HepG2 (cell line): Measurements from ENCODE around the gene ZG16. TPM values are rescaled to one million over a fixed set of nuclear protein-coding genes. Genes with fewer than 3 reads are reported as not detected.

Source experiments
- DRAP1 ChIP-seq: IDR thresholded peaks from 2 replicates; pipeline ENCODE4 v1.6.1; 2016; ENCODE audit warnings: missing genetic modification reagents, missing compliant biosample characterization
- GZF1 ChIP-seq: sonication (generic); formaldehyde crosslinking; IDR thresholded peaks from 2 replicates; pipeline ENCODE4 v1.5.1; 2020; ENCODE audit warnings: mild to moderate bottlenecking, missing genetic modification reagents
- HOXA3 ChIP-seq: sonication (generic); formaldehyde crosslinking; IDR thresholded peaks from 2 replicates; pipeline ENCODE4 v1.5.0; 2020; ENCODE audit warnings: missing genetic modification reagents
- IKZF5 ChIP-seq: IDR thresholded peaks from 2 replicates; pipeline ENCODE4 v1.6.1; 2018; ENCODE audit warnings: missing genetic modification reagents, mild to moderate bottlenecking, missing compliant biosample characterization
- MYC ChIP-seq: sonication (generic); formaldehyde crosslinking; IDR thresholded peaks from 2 replicates; pipeline ENCODE4 v1.9.0; 2021; ENCODE audit warnings: missing genetic modification reagents, borderline replicate concordance
- NFYC ChIP-seq: IDR thresholded peaks from 2 replicates; pipeline ENCODE4 v1.6.1; 2016; ENCODE audit warnings: missing genetic modification reagents, missing compliant biosample characterization
- PATZ1 ChIP-seq: sonication (generic); formaldehyde crosslinking; IDR thresholded peaks from 2 replicates; pipeline ENCODE4 v1.4.0; 2020; ENCODE audit warnings: missing genetic modification reagents
- PRDM10 ChIP-seq: sonication (generic); formaldehyde crosslinking; IDR thresholded peaks from 2 replicates; pipeline ENCODE4 v1.4.0; 2020; ENCODE audit warnings: low read depth, missing genetic modification reagents
- RBFOX2 ChIP-seq: fragments of 200-400 bp; formaldehyde crosslinking; IDR thresholded peaks from 2 replicates; pipeline ENCODE4 v1.6.1; 2017; ENCODE audit warnings: low read depth, mild to moderate bottlenecking, low read length
- RFXAP ChIP-seq: sonication (generic); formaldehyde crosslinking; IDR thresholded peaks from 2 replicates; pipeline ENCODE4 v1.4.0; 2020; ENCODE audit warnings: missing genetic modification reagents, borderline replicate concordance
- RXRB ChIP-seq: IDR thresholded peaks from 2 replicates; pipeline ENCODE4 v1.6.1; 2016; ENCODE audit warnings: borderline replicate concordance, missing genetic modification reagents, missing compliant biosample characterization
- SAP130 ChIP-seq: IDR thresholded peaks from 2 replicates; pipeline ENCODE4 v1.6.1; 2016; ENCODE audit warnings: low read depth
- SSRP1 ChIP-seq: IDR thresholded peaks from 2 replicates; pipeline ENCODE4 v1.6.1; 2016; ENCODE audit warnings: control low read depth
- TFAP4 ChIP-seq: sonication (generic); IDR thresholded peaks from 2 replicates; pipeline ENCODE4 v1.6.1; 2016; ENCODE audit warnings: low read depth, borderline replicate concordance
- ZBTB49 ChIP-seq: sonication (generic); formaldehyde crosslinking; IDR thresholded peaks from 2 replicates; pipeline ENCODE4 v1.4.0; 2020; ENCODE audit warnings: missing genetic modification reagents, borderline replicate concordance
- ZFP90 ChIP-seq: sonication (generic); formaldehyde crosslinking; IDR thresholded peaks from 2 replicates; pipeline ENCODE4 v1.8.0; 2022; ENCODE audit warnings: missing genetic modification reagents, mild to moderate bottlenecking, inconsistent platforms, borderline replicate concordance
- ZNF263 ChIP-seq: sonication (generic); formaldehyde crosslinking; IDR thresholded peaks from 2 replicates; pipeline ENCODE4 v1.4.0; 2020; ENCODE audit warnings: missing genetic modification reagents
- ZNF510 ChIP-seq: sonication (generic); formaldehyde crosslinking; IDR thresholded peaks from 2 replicates; pipeline ENCODE4 v1.4.0; 2020; ENCODE audit warnings: low read depth, mild to moderate bottlenecking, missing genetic modification reagents
- ZNF556 ChIP-seq: sonication (generic); formaldehyde crosslinking; IDR thresholded peaks from 2 replicates; pipeline ENCODE4 v1.4.0; 2020; ENCODE audit warnings: mild to moderate bottlenecking, missing genetic modification reagents, borderline replicate concordance
- polyA plus RNA-seq, 8 experiments: library from polyadenylated mRNA; depleted of rRNA in 3 of 8; stranded (reverse) in 7 of 8; unstranded in 1 of 8; fragments of >200 nt; fragmentation: Illumina TruSeq in 4 of 8; extraction: Trizol in 4 of 8; gene quantifications; 2 replicates each; pipeline versions ENCODE4 v1.2.1 to v1.2.3, GENCODE V29; 2011 to 2016; ENCODE audit warnings: low read depth in 4 of 8, missing spikeins in 1 of 8, mixed read lengths in 1 of 8; ENCODE audit not compliant: insufficient read depth in 1 of 8
- total RNA-seq, 5 experiments: library from RNA; depleted of rRNA; stranded (reverse); fragments of >200 nt; fragmentation: Illumina TruSeq; extraction: Trizol; gene quantifications; 2 replicates each; pipeline ENCODE4 v1.2.3, GENCODE V29; 2016; ENCODE audit warnings: low read depth in 1 of 5

Gene ZG16
- total and polyA plus RNA-seq, 2 of the 13 experiments (the other 11 are each of a cell fraction or from before 2014, with no cell fraction given): 0.04 to 0.07 TPM

- TF ChIP-seq PRDM10: peak; percentile 73
- TF ChIP-seq TFAP4: peak; percentile 39; the same call in 1 of the 2 replicates
- peak; percentile 63 for TF ChIP-seq SAP130 (CRISPR knock-in tag)
- 0 out of 2 replicates have a peak, but pooled peaks have one; percentile 44 for TF ChIP-seq IKZF5
- peak; percentile 86; the same call in 1 of the 2 replicates for TF ChIP-seq SSRP1 (CRISPR knock-in tag)
- peak; percentile 54 for TF ChIP-seq PATZ1 (CRISPR knock-in tag)
- 0 out of 2 replicates have a peak, but pooled peaks have one; percentile 14 for TF ChIP-seq RFXAP (CRISPR knock-in tag)
- TF ChIP-seq RBFOX2: peak; percentile 30; the same call in 1 of the 2 replicates
- no peak for TF ChIP-seq GZF1 (CRISPR knock-in tag)
- TF ChIP-seq RXRB: peak; percentile 10; the same call in 1 of the 2 replicates
- TF ChIP-seq ZBTB49: peak; percentile 10; the same call in 1 of the 2 replicates
- TF ChIP-seq ZNF263 (CRISPR knock-in tag): peak; percentile 48; the same call in 1 of the 2 replicates
- peak; percentile 61; the same call in 1 of the 2 replicates for TF ChIP-seq MYC (CRISPR knock-in tag)
- TF ChIP-seq ZNF510 (CRISPR knock-in tag): 0 out of 2 replicates have a peak, but pooled peaks have one; percentile 58
- no peak for TF ChIP-seq ZNF556 (CRISPR knock-in tag)
- no peak for TF ChIP-seq NFYC
- TF ChIP-seq HOXA3 (CRISPR knock-in tag): 0 out of 2 replicates have a peak, but pooled peaks have one; percentile 21
- no peak for TF ChIP-seq ZFP90 (CRISPR knock-in tag)
- TF ChIP-seq DRAP1: peak; percentile 65
Observed at GRCh38 chr16:29820271-29820701, 42.2 kb downstream of the ZG16 start, which contains the start of gene MVP (continued).
